Endothelial cell of umbilical vein (primary cell): ENCODE measurements around the gene AMZ2. TPM values are rescaled to one million over a fixed set of nuclear protein-coding genes. Genes with fewer than 3 reads are reported as not detected.

Source experiments
- BruUV-seq: library from RNA; stranded (reverse); fragments of 400-500 nt; replicated peaks from 2 replicates; lab custom pipeline; 2021; lab: Mats Ljungman, UMichigan
- CTCF ChIA-PET: fragments of 300-600, 350-600 bp; sonication (Branson Sonifier 250); formaldehyde crosslinking; loops from one replicate; lab custom pipeline; 2021; ENCODE audit warnings: antibody characterized with exemption, inconsistent platforms; lab: Charles Lee
- POLR2A ChIA-PET: fragments of 300-600, 350-600 bp; sonication (Branson Sonifier 250); formaldehyde crosslinking; loops from one replicate; lab custom pipeline; 2021; ENCODE audit warnings: antibody characterized with exemption, inconsistent platforms; lab: Charles Lee
- DNase-seq: peaks from one replicate; pipeline ENCODE4 v3.0.0-alpha.2; 2011; ENCODE audit warnings: low read depth, low spot score
- FAIRE-seq: peaks from 2 replicates; lab custom pipeline; 2011; peaks lifted over from hg19 to GRCh38; lab: Jason Lieb, UNC
- H2AFZ ChIP-seq: 2 replicates; pipeline ENCODE4 v1.6.0; 2012; ENCODE audit warnings: low read depth, low read length, control low read depth, inconsistent platforms
- H3K27ac ChIP-seq: 2 replicates; pipeline ENCODE4 v1.5.1; 2011; ENCODE audit warnings: low read depth, mild to moderate bottlenecking, control low read depth, low read length, moderate library complexity; ENCODE audit not compliant: insufficient read depth
- H3K27me3 ChIP-seq, 2 experiments: 2 replicates each; pipeline versions ENCODE4 v1.6.0 to v1.6.1; 2011; ENCODE audit warnings: low read length in 2 of 2, mixed read lengths in 1 of 2; ENCODE audit not compliant: control insufficient read depth in 2 of 2, insufficient read depth in 2 of 2
- H3K36me3 ChIP-seq, 2 experiments: 2 replicates in 1 of 2; 3 replicates in 1 of 2; pipeline ENCODE4 v1.5.1; 2011; ENCODE audit warnings: low read length in 2 of 2, mild to moderate bottlenecking in 1 of 2, moderate library complexity in 1 of 2; ENCODE audit not compliant: control insufficient read depth in 2 of 2, insufficient read depth in 2 of 2; ENCODE audit errors: extremely low read depth in 1 of 2
- H3K4me1 ChIP-seq: 3 replicates; pipeline ENCODE4 v1.5.1; 2011; ENCODE audit warnings: mild to moderate bottlenecking, low read length; ENCODE audit not compliant: control insufficient read depth, insufficient read depth; ENCODE audit errors: extremely low read depth
- H3K4me2 ChIP-seq: 2 replicates; pipeline ENCODE4 v1.6.1; 2011; ENCODE audit warnings: low read length, control low read depth, mixed read lengths; ENCODE audit not compliant: insufficient read depth
- H3K4me3 ChIP-seq, 3 experiments: fragments of 200-600 bp in 1 of 3; sonication (generic), shearing (Covaris generic) in 1 of 3; replicated peaks in 1 of 3; 2 replicates each; pipeline ENCODE4 v1.5.1; 2011 to 2016; ENCODE audit warnings: control low read depth in 3 of 3, low read length in 3 of 3, mild to moderate bottlenecking in 2 of 3, inconsistent platforms in 1 of 3, low read depth in 1 of 3, moderate library complexity in 1 of 3; ENCODE audit not compliant: insufficient read depth in 1 of 3
- H3K79me2 ChIP-seq: 2 replicates; pipeline ENCODE4 v1.6.0; 2012; ENCODE audit warnings: low read length, inconsistent platforms; ENCODE audit not compliant: control insufficient read depth, insufficient read depth
- H3K9ac ChIP-seq: replicated peaks from 2 replicates; pipeline ENCODE3; 2011; ENCODE audit warnings: low read length, control low read depth; ENCODE audit not compliant: insufficient read depth; ENCODE audit errors: extremely low read depth
- H3K9me1 ChIP-seq: replicated peaks from 3 replicates; pipeline ENCODE4 v1.6.0; 2011; ENCODE audit warnings: mild to moderate bottlenecking, low read length; ENCODE audit not compliant: control insufficient read depth, insufficient read depth; ENCODE audit errors: extremely low read depth
- H3K9me3 ChIP-seq: replicated peaks from 2 replicates; pipeline ENCODE4 v1.5.1; 2012; ENCODE audit warnings: low read length, inconsistent platforms; ENCODE audit not compliant: control insufficient read depth, insufficient read depth
- H4K20me1 ChIP-seq: replicated peaks from 2 replicates; pipeline ENCODE3; 2011; ENCODE audit warnings: mild to moderate bottlenecking, low read length; ENCODE audit not compliant: control insufficient read depth, insufficient read depth; ENCODE audit errors: extremely low read depth
- EZH2 ChIP-seq: IDR thresholded peaks from 2 replicates; pipeline ENCODE4 v1.6.1; 2012; ENCODE audit warnings: borderline replicate concordance, low read depth, mild to moderate bottlenecking, moderate library complexity, low read length, inconsistent platforms; ENCODE audit not compliant: severe bottlenecking
- FOS ChIP-seq: IDR thresholded peaks from 2 replicates; pipeline ENCODE4 v1.6.1; 2011; ENCODE audit warnings: mild to moderate bottlenecking, low read length, moderate library complexity, borderline replicate concordance; ENCODE audit not compliant: insufficient read depth
- GATA2 ChIP-seq: IDR thresholded peaks from 2 replicates; pipeline ENCODE4 v1.7.0; 2011; ENCODE audit warnings: low read depth, mild to moderate bottlenecking, moderate library complexity, mixed read lengths, low read length; ENCODE audit not compliant: insufficient read length, insufficient read depth
- JUN ChIP-seq: IDR thresholded peaks from 2 replicates; pipeline ENCODE4 v1.6.1; 2011; ENCODE audit warnings: borderline replicate concordance, low read depth; ENCODE audit not compliant: insufficient read length, insufficient read depth
- POLR2AphosphoS5 ChIP-seq: IDR thresholded peaks from 2 replicates; pipeline ENCODE4 v1.6.1; 2012; ENCODE audit warnings: low read depth, mild to moderate bottlenecking, control low read depth, low read length, moderate library complexity; ENCODE audit not compliant: insufficient read depth
- dilution Hi-C: fragments of 300-500 bp; cut with MboI; formaldehyde crosslinking; loops from one replicate; pipeline ENCODE4 v1.15.0; 2019; ENCODE audit warnings: low sequenced_read_pairs; ENCODE audit not compliant: extremely low pct_ligation_motif_present
- intact Hi-C: fragments of 100-400 bp; cut with micrococcal nuclease; formaldehyde crosslinking; loops from one replicate; pipeline ENCODE4 v1.10.0; 2022
- polyA plus RNA-seq, 4 experiments: library from polyadenylated mRNA; depleted of rRNA in 3 of 4; stranded (reverse) in 3 of 4; unstranded in 1 of 4; fragments of >200 nt; gene quantifications; 2 replicates each; pipeline versions ENCODE4 v1.2.1 to v1.2.3, GENCODE V29; 2011 to 2012; ENCODE audit warnings: missing spikeins in 1 of 4
- total RNA-seq: library from RNA; stranded (reverse); gene quantifications from 2 replicates; pipeline ENCODE4 v1.2.3, GENCODE V29; 2021
- TF ChIP-seq, protein P1 (sequence below): IDR thresholded peaks from 2 replicates; pipeline ENCODE4 v1.6.1; 2011; ENCODE audit not compliant: insufficient read depth, insufficient read length
- TF ChIP-seq, protein P2 (sequence below), 2 donors: IDR thresholded peaks; 1 replicate in 1 of 2; 2 replicates in 1 of 2; pipeline ENCODE4 v1.5.1; 2011; ENCODE audit warnings: low read length in 2 of 2, mild to moderate bottlenecking in 2 of 2, moderate library complexity in 2 of 2, control low read depth in 1 of 2, inconsistent platforms in 1 of 2, low read depth in 1 of 2; ENCODE audit not compliant: insufficient read depth in 1 of 2; ENCODE audit errors: extremely low read depth in 1 of 2

Gene AMZ2
- total and polyA plus RNA-seq, 2 donors (not counting 3 experiments of a cell fraction or from before 2014, with no cell fraction given): 46.7 to 57.3 TPM

DNA sequence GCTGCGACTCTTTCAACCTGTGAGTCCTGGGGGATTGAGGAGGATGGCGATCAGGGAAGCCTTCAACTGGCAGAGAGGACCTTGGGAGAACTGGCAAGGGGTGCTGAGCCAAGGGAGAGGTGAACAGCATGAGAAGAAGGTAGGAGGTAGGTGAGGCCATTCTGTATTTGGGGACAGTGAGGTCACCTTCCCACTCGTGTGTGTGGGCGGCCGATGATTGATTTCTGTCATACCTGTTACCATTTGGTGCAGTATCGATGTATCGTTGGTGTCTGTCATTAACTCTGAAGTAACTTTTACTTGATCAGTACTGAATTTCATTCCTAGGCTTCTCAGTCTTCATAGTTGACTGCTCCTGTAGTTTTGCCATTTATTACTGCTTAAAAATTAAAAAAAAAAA is 47.2 kb downstream of the AMZ2 start:
- BruUV-seq: no TSS peak
- Histone ChIP-seq H3K4me3 (no peak overlapping the region), H4K20me1 (no peaks in the 10 kb centered on the region), H3K4me1 (peaks cover 15% of the 10 kb centered on the region), H3K36me3 (no peaks in the 10 kb centered on the region), H3K9ac (no peak overlapping the region), H3K27me3 (no peaks in the 10 kb centered on the region), H3K9me1 (no peaks in the 10 kb centered on the region), H3K4me2 (no peak overlapping the region), H3K9me3 (no peaks in the 10 kb centered on the region), H3K27ac (no peak overlapping the region), H3K79me2 (no peaks in the 10 kb centered on the region), H2AFZ (no peak overlapping the region)
- dilution Hi-C loops: no loop called here
- intact Hi-C loops: no loop called here
- no peak for FAIRE-seq
- DNase-seq: no peak
- POLR2A ChIA-PET: no interaction called here
- CTCF ChIA-PET: no interaction called here
- no peak for TF ChIP-seq GATA2
- TF ChIP-seq POLR2AphosphoS5: no peak
- no peak for TF ChIP-seq EZH2
- no peak for TF ChIP-seq FOS
- TF ChIP-seq, protein P1, sequence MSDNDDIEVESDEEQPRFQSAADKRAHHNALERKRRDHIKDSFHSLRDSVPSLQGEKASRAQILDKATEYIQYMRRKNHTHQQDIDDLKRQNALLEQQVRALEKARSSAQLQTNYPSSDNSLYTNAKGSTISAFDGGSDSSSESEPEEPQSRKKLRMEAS: no peak
- TF ChIP-seq JUN: no peak
- TF ChIP-seq, protein P2, sequence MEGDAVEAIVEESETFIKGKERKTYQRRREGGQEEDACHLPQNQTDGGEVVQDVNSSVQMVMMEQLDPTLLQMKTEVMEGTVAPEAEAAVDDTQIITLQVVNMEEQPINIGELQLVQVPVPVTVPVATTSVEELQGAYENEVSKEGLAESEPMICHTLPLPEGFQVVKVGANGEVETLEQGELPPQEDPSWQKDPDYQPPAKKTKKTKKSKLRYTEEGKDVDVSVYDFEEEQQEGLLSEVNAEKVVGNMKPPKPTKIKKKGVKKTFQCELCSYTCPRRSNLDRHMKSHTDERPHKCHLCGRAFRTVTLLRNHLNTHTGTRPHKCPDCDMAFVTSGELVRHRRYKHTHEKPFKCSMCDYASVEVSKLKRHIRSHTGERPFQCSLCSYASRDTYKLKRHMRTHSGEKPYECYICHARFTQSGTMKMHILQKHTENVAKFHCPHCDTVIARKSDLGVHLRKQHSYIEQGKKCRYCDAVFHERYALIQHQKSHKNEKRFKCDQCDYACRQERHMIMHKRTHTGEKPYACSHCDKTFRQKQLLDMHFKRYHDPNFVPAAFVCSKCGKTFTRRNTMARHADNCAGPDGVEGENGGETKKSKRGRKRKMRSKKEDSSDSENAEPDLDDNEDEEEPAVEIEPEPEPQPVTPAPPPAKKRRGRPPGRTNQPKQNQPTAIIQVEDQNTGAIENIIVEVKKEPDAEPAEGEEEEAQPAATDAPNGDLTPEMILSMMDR (IDR thresholded peaks at IDR 0.05; ENCODE audit: extremely low read depth in 1 of 2, insufficient read depth in 1 of 2, low read depth in 1 of 2, low read length in 2 of 2): no peak
